SK-N-SH treated with all-trans-retinoic acid at 6 μM for 48 hours (cell line): Measurements from ENCODE around the gene GALNT17.

Experiments used
- ATAC-seq: fragments of 200-7000 bp; cut with Tn5 transposase; 3 replicates; pipeline ENCODE4 v1.9.1; 2020; ENCODE audit warnings: mild to moderate bottlenecking, moderate library complexity
- ARNTL ChIP-seq: fragments of 450-650 bp; formaldehyde crosslinking; IDR thresholded peaks from 2 replicates; pipeline ENCODE4 v1.5.0; 2020; ENCODE audit warnings: low read depth, mild to moderate bottlenecking, moderate library complexity, borderline replicate concordance
- BACH2 ChIP-seq: fragments of 250-450 bp; sonication (Bioruptor Pico); IDR thresholded peaks from 2 replicates; pipeline ENCODE4 v1.9.0; 2021; ENCODE audit warnings: mild to moderate bottlenecking, borderline replicate concordance
- CREB5 ChIP-seq: fragments of 250-450 bp; sonication (Bioruptor Pico); IDR thresholded peaks from 2 replicates; pipeline ENCODE4 v1.5.1; 2020; ENCODE audit warnings: low read depth, mild to moderate bottlenecking, moderate library complexity
- CSDC2 ChIP-seq: fragments of 250-450 bp; sonication (Bioruptor Pico); IDR thresholded peaks from 2 replicates; pipeline ENCODE4 v1.5.0; 2020; ENCODE audit warnings: mild to moderate bottlenecking, moderate library complexity
- CSRNP3 ChIP-seq: fragments of 250-450 bp; sonication (Bioruptor Pico); IDR thresholded peaks from 2 replicates; pipeline ENCODE4 v1.5.1; 2021; ENCODE audit warnings: mild to moderate bottlenecking, moderate library complexity
- GLIS3 ChIP-seq: fragments of 250-450 bp; sonication (Bioruptor Pico); IDR thresholded peaks from 2 replicates; pipeline ENCODE4 v1.5.0; 2020; ENCODE audit warnings: mild to moderate bottlenecking, moderate library complexity
- ISL1 ChIP-seq: fragments of 250-450 bp; sonication (Bioruptor Pico); IDR thresholded peaks from 2 replicates; pipeline ENCODE4 v2.1.2; 2022; ENCODE audit warnings: mild to moderate bottlenecking, moderate library complexity
- PATZ1 ChIP-seq: fragments of 250-450 bp; sonication (Bioruptor Pico); IDR thresholded peaks from 2 replicates; pipeline ENCODE4 v1.8.0; 2020; ENCODE audit warnings: mild to moderate bottlenecking, moderate library complexity, borderline replicate concordance
- POU6F1 ChIP-seq: fragments of 250-450 bp; sonication (Bioruptor Pico); IDR thresholded peaks from 2 replicates; pipeline ENCODE4 v1.8.0; 2021; ENCODE audit warnings: low read depth, mild to moderate bottlenecking, moderate library complexity, borderline replicate concordance
- SNAI2 ChIP-seq: fragments of 250-450 bp; sonication (Bioruptor Pico); IDR thresholded peaks from 2 replicates; pipeline ENCODE4 v1.5.0; 2020; ENCODE audit warnings: mild to moderate bottlenecking, moderate library complexity
- TCF4 ChIP-seq: fragments of 250-450 bp; sonication (Bioruptor Pico); IDR thresholded peaks from 2 replicates; pipeline ENCODE4 v1.8.0; 2021; ENCODE audit warnings: mild to moderate bottlenecking, moderate library complexity, borderline replicate concordance
- TSHZ2 ChIP-seq: fragments of 250-450 bp; sonication (Bioruptor Pico); IDR thresholded peaks from 2 replicates; pipeline ENCODE4 v1.5.0; 2020; ENCODE audit warnings: mild to moderate bottlenecking, moderate library complexity
- ZC3H10 ChIP-seq: fragments of 250-450 bp; sonication (Bioruptor Pico); IDR thresholded peaks from 2 replicates; pipeline ENCODE4 v1.5.1; 2021; ENCODE audit warnings: mild to moderate bottlenecking, moderate library complexity
- ZFP3 ChIP-seq: fragments of 250-450 bp; sonication (Bioruptor Pico); IDR thresholded peaks from 2 replicates; pipeline ENCODE4 v1.5.0; 2020; ENCODE audit warnings: mild to moderate bottlenecking, moderate library complexity
- ZFP30 ChIP-seq: fragments of 450-650 bp; formaldehyde crosslinking; IDR thresholded peaks from 2 replicates; pipeline ENCODE4 v1.5.0; 2022; ENCODE audit warnings: mild to moderate bottlenecking, moderate library complexity
- ZNF70 ChIP-seq: fragments of 450-650 bp; formaldehyde crosslinking; IDR thresholded peaks from 2 replicates; pipeline ENCODE4 v1.5.0; 2020; ENCODE audit warnings: mild to moderate bottlenecking, moderate library complexity
- ZNF8 ChIP-seq: fragments of 450-650 bp; formaldehyde crosslinking; IDR thresholded peaks from 2 replicates; pipeline ENCODE4 v1.5.0; 2020; ENCODE audit warnings: mild to moderate bottlenecking, moderate library complexity

Gene GALNT17

GRCh38 chr7:71485586-71485985, 353.6 kb downstream of the GALNT17 start:
- TF ChIP-seq CSRNP3 (CRISPR knock-in tag) (no peak), CSDC2 (CRISPR knock-in tag) (no peak)
- ATAC-seq: no peak

GRCh38 chr7:71486414-71486813, 354.5 kb downstream of the GALNT17 start:
- no peak for ATAC-seq
- TF ChIP-seq PATZ1 (CRISPR knock-in tag) (no peak), ZFP30 (CRISPR knock-in tag) (no peak), SNAI2 (CRISPR knock-in tag) (no peak), ZC3H10 (CRISPR knock-in tag) (no peak), CSRNP3 (CRISPR knock-in tag) (no peak)

- no peak for ATAC-seq
- TF ChIP-seq GLIS3 (CRISPR knock-in tag) (no peak), POU6F1 (no peak), ARNTL (CRISPR knock-in tag) (no peak), TCF4 (no peak), CSRNP3 (CRISPR knock-in tag) (no peak), ZC3H10 (CRISPR knock-in tag) (no peak), ZFP3 (CRISPR knock-in tag) (no peak), ZNF8 (no peak), ZFP30 (CRISPR knock-in tag) (no peak), CREB5 (no peak), BACH2 (CRISPR knock-in tag) (no peak), ISL1 (CRISPR knock-in tag) (no peak), ZNF70 (CRISPR knock-in tag) (no peak)
These were observed 355.1 kb downstream of the GALNT17 start for GRCh38 chr7:71486856-71487628.

GRCh38 chr7:71488308-71488707, 356.4 kb downstream of the GALNT17 start:
- no peak for ATAC-seq
- TF ChIP-seq ZC3H10 (CRISPR knock-in tag) (no peak), CREB5 (no peak), ISL1 (CRISPR knock-in tag) (no peak), ZFP3 (CRISPR knock-in tag) (no peak), ZFP30 (CRISPR knock-in tag) (no peak), TSHZ2 (no peak), PATZ1 (CRISPR knock-in tag) (no peak), ARNTL (CRISPR knock-in tag) (no peak)
